Adipose tissue (tissue), 3 donors: Measurements from ENCODE around the gene LMNTD2. TPM values are rescaled to one million over a fixed set of nuclear protein-coding genes. Genes with fewer than 3 reads are reported as not detected.
A peak's percentile ranks its signal among the peaks of the same experiment; 100 is the strongest.

Source experiments
- H3K27ac ChIP-seq: one replicate; pipeline ENCODE4 v1.5.1; 2013; ENCODE audit warnings: low read depth, low read length
- WGBS, 3 donors: extraction: QIAGEN DNeasy Blood & Tissue Kit; methylation state at CpG; one replicate each; pipeline ENCODE4 v1.1.7; 2013; 5-methylcytosine and 5-hydroxymethylcytosine counted together
- polyA plus RNA-seq, 3 donors: library from polyadenylated mRNA; stranded (reverse); fragments of 200-250 nt; gene quantifications; one replicate each; pipeline ENCODE4 v1.2.3, GENCODE V29; 2013
- donor health status: healthy with polysubstance abuse.
- donor health status: Bipolar disorder and iron deficiency.
- donor health status: healthy.

LMNTD2 gene
- polyA plus RNA-seq, 3 donors, result 1.2 to 5.2 (median 1.9) TPM

GRCh38 chr11:506238-506994 is 54.1 kb downstream of the LMNTD2 start:
- WGBS, 3 donors, result 0 to 1% (median 0%) methylated on average over 70 to 71 of the region's 71 CpGs
- peak overlapping the region; percentile 99 for H3K27ac ChIP-seq

- H3K27ac ChIP-seq, result peak overlapping the region; percentile 70
- 54 to 75% (median 62%) methylated on average over 7 of the region's 7 CpGs for WGBS, 3 donors
Observed at GRCh38 chr11:504994-505344, 55.6 kb downstream of the LMNTD2 start.

Other genes starting within 250 kb of the LMNTD2 start
- gene IFITM1, start 246.7 kb downstream of the LMNTD2 start, polyA plus RNA-seq, result 100 to 1,000 TPM in 2 of 3 donors, 10 to 100 TPM in 1; 84.7 to 356 (median 325) TPM
- 1,000 to 10,000 TPM in 2 of 3 donors, 100 to 1,000 TPM in 1; 569 to 2,459 (median 1,570) TPM for gene IFITM3, start 239.9 kb downstream of the LMNTD2 start, polyA plus RNA-seq
- gene B4GALNT4, start 191.2 kb downstream of the LMNTD2 start, polyA plus RNA-seq, result 1 to 10 TPM in 2 of 3 donors, under 1 TPM in 1; 0.99 to 3.8 (median 1.6) TPM
- 10 to 100 TPM in 1 of 3 donors, 1 to 10 TPM in 2; 1.0 to 15.4 (median 3.4) TPM for gene PKP3, start 166.5 kb downstream of the LMNTD2 start, polyA plus RNA-seq
- gene SIGIRR, start 145.7 kb downstream of the LMNTD2 start, polyA plus RNA-seq, result 10 to 100 TPM; 39.4 to 99.3 (median 49.2) TPM
- gene ANO9, start 118.7 kb downstream of the LMNTD2 start, polyA plus RNA-seq, result 10 to 100 TPM in 1 of 3 donors, 1 to 10 TPM in 1, under 1 TPM in 1; 0.45 to 14.3 (median 2.7) TPM
- 10 to 100 TPM; 18.1 to 23.4 (median 22.0) TPM for gene PTDSS2, start 110.5 kb downstream of the LMNTD2 start, polyA plus RNA-seq
- 100 to 1,000 TPM in 2 of 3 donors, 10 to 100 TPM in 1; 93.4 to 217 (median 208) TPM for gene RNH1, start 53.5 kb downstream of the LMNTD2 start, polyA plus RNA-seq
- 10 to 100 TPM; 34.1 to 76.3 (median 58.1) TPM for gene HRAS, start 25.2 kb downstream of the LMNTD2 start, polyA plus RNA-seq
- 1 to 10 TPM in 2 of 3 donors, under 1 TPM in 1; 0.86 to 1.5 (median 1.4) TPM for gene LRRC56, start 23.2 kb downstream of the LMNTD2 start, polyA plus RNA-seq
- gene RASSF7, start 232 bp upstream of the LMNTD2 start, polyA plus RNA-seq, result 10 to 100 TPM in 2 of 3 donors, 1 to 10 TPM in 1; 6.1 to 43.9 (median 11.4) TPM
- gene PHRF1, start 15.7 kb upstream of the LMNTD2 start, polyA plus RNA-seq, result 10 to 100 TPM in 2 of 3 donors, 1 to 10 TPM in 1; 8.9 to 19.8 (median 16.0) TPM
- gene IRF7, start 55.2 kb upstream of the LMNTD2 start, polyA plus RNA-seq, result 10 to 100 TPM; 20.7 to 49.3 (median 22.1) TPM
- gene CDHR5, start 64.2 kb upstream of the LMNTD2 start, polyA plus RNA-seq, result under 1 TPM in 2 of 3 donors, not detected in 1; 0.39 to 0.74 TPM
- gene SCT, start 66.4 kb upstream of the LMNTD2 start, polyA plus RNA-seq, result not detected
- under 1 TPM in 2 of 3 donors, not detected in 1; 0.16 to 0.18 TPM for gene DRD4, start 76.5 kb upstream of the LMNTD2 start, polyA plus RNA-seq
- gene DEAF1, start 134.5 kb upstream of the LMNTD2 start, polyA plus RNA-seq, result 10 to 100 TPM; 18.3 to 28.0 (median 18.8) TPM
- gene TMEM80, start 135.1 kb upstream of the LMNTD2 start, polyA plus RNA-seq, result 10 to 100 TPM; 18.6 to 27.0 (median 19.8) TPM
- gene EPS8L2, start 145.5 kb upstream of the LMNTD2 start, polyA plus RNA-seq, result 10 to 100 TPM; 11.2 to 54.5 (median 29.2) TPM
- 100 to 1,000 TPM in 2 of 3 donors, 10 to 100 TPM in 1; 99.7 to 306 (median 185) TPM for gene TALDO1, start 186.7 kb upstream of the LMNTD2 start, polyA plus RNA-seq
- gene GATD1, start 216.7 kb upstream of the LMNTD2 start, polyA plus RNA-seq, result 10 to 100 TPM; 15.4 to 33.4 (median 32.5) TPM
- under 1 TPM in 2 of 3 donors, not detected in 1; 0.04 to 0.09 TPM for gene CEND1, start 229.4 kb upstream of the LMNTD2 start, polyA plus RNA-seq
- gene SLC25A22, start 237.5 kb upstream of the LMNTD2 start, polyA plus RNA-seq, result 10 to 100 TPM; 11.1 to 53.6 (median 40.1) TPM
- 10 to 100 TPM in 2 of 3 donors, 1 to 10 TPM in 1; 9.2 to 16.5 (median 12.4) TPM for gene PIDD1, start 244.5 kb upstream of the LMNTD2 start, polyA plus RNA-seq
- gene RPLP2, start 249.2 kb upstream of the LMNTD2 start, polyA plus RNA-seq, result 1,000 to 10,000 TPM; 1,158 to 3,822 (median 2,898) TPM